Measurements from ENCODE around the gene CPSF2. TPM values are rescaled to one million over a fixed set of nuclear protein-coding genes. Genes with fewer than 3 reads are reported as not detected.
A peak's percentile ranks its signal among the peaks of the same experiment; 100 is the strongest.

Gene CPSF2
- total RNA-seq (2014; rRNA removed), result 51.5 and 57.9 TPM in 2 replicates
- Bru-seq, nascent RNA, result percentile 82 among the genes with signal in this experiment
- percentile 91 among the genes with signal in this experiment for BruChase-seq, experiment 1, labeled RNA remaining after a 6-hour chase
- BruChase-seq, experiment 2, labeled RNA remaining after a 2-hour chase, result percentile 85 among the genes with signal in this experiment
- long read RNA-seq, full-length matches to known transcripts, result 17 of 57 reads
- long read RNA-seq, partial matches to known transcripts, result 26 of 57 reads
- long read RNA-seq, other reads (novel, unspliced or antisense), result 14 of 57 reads

DNA sequence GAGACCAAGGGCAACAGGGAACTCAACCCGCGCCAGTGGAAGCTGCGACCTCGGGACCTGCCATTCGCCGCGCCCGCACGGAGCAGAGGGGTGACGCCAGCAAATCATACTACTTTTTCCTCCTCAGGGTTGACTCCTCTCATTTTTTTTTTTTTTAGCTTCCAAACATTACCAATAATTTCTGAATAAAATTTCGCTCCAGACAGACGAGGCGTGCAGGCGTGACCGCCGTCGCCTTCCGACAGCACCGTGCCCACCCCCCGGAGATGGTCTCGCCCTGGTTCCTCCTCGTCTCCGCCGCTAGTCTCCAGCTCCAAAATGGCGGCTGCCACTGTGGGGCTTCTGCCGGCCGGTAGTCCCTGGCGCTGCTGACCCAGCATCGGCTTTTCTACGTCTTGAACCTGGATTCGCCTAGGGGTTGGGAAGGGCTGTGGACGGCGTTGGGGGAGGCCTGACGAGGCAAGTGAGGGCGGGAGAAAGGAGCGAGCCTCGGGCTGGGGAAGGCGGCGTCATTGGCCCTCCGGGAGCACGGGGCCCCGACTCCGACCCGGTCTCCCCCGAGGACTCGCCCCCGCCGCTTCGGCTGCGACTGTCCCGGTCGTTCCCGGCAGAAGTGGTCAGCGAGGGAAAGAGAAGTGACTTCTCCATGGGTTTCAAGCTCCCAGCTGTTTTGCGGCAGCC lies at the start of gene CPSF2, which contains the start of gene NDUFB1:
TSS of gene CPSF2 (plus strand) at position 300 of the 681 bp plus-strand sequence. CDS start 9,016 bp downstream, outside the sequence.
TSS of gene NDUFB1 (minus strand) at position 37 of the 681 bp plus-strand sequence. CDS start 4,069 bp downstream, outside the sequence.
- Histone ChIP-seq H3K4me2 (ENCODE audit: low read length) (peak within 1 kb of the TSS; percentile 90), H3K4me3 (ENCODE audit: low read length) (peak within 1 kb of the TSS; percentile 99), H3F3A (ENCODE audit: low read length, unreplicated experiment) (no peaks in the 10 kb centered on the region), H3K27me3 (ENCODE audit: low read length) (no peaks in the 10 kb centered on the region), H3K9me3 (ENCODE audit: low read length) (no peaks in the 10 kb centered on the region), H3K4me1 (ENCODE audit: insufficient read depth, low read length) (peaks cover 14% of the 10 kb centered on the region; the same call in 1 of the 2 replicates), H3K27ac (ENCODE audit: low read length) (peak within 1 kb of the TSS; percentile 78), H3K36me3 (ENCODE audit: low read depth, low read length) (peaks cover 15% of the 10 kb centered on the region; the same call in 1 of the 2 replicates), H3K79me2 (ENCODE audit: low read length) (peaks cover 62% of the 10 kb centered on the region), H3K9me2 (replicated peaks; ENCODE audit: low read length) (no peaks in the 10 kb centered on the region), H4K20me1 (ENCODE audit: low read length) (no peaks in the 10 kb centered on the region), H2AFZ (ENCODE audit: low read length) (peak within 1 kb of the TSS; percentile 96), H3K9ac (ENCODE audit: low read length) (peak within 1 kb of the TSS; percentile 99)
- ATAC-seq, result peak; percentile 91
- ChIA-PET CTCF (interaction anchor here (1.8 kb wide), 1 partner anchor 15 kb away, joined by 18 read pairs; the partner anchor contains the start of gene ATXN3), POLR2A (ENCODE audit: unreplicated experiment) (interaction anchor here (0.6 to 1.1 kb wide), 2 partner anchors 16 to 81 kb away, joined by 3 read pairs; partner anchors contain the start of gene ATXN3)
- peak; percentile 71 for DNase-seq
- TF ChIP-seq EZH2phosphoT487 (IDR thresholded peaks at IDR 0.05; ENCODE audit: borderline replicate concordance, low read length), result no peak
- no peak for TF ChIP-seq EZH2 (IDR thresholded peaks at IDR 0.05; ENCODE audit: low read length, unreplicated experiment)
- TF ChIP-seq, protein P1, sequence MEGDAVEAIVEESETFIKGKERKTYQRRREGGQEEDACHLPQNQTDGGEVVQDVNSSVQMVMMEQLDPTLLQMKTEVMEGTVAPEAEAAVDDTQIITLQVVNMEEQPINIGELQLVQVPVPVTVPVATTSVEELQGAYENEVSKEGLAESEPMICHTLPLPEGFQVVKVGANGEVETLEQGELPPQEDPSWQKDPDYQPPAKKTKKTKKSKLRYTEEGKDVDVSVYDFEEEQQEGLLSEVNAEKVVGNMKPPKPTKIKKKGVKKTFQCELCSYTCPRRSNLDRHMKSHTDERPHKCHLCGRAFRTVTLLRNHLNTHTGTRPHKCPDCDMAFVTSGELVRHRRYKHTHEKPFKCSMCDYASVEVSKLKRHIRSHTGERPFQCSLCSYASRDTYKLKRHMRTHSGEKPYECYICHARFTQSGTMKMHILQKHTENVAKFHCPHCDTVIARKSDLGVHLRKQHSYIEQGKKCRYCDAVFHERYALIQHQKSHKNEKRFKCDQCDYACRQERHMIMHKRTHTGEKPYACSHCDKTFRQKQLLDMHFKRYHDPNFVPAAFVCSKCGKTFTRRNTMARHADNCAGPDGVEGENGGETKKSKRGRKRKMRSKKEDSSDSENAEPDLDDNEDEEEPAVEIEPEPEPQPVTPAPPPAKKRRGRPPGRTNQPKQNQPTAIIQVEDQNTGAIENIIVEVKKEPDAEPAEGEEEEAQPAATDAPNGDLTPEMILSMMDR (conservative IDR thresholded peaks at IDR 0.05; ENCODE audit: low read depth, low read length), result no peak
- intact Hi-C loops (cut with micrococcal nuclease), result loop anchor here (1.0 kb wide), 1 partner anchor 16 kb away; the partner anchor contains the start of gene ATXN3
- BruUV-seq (replicated peaks), result TSS peak; percentile 59

DNA sequence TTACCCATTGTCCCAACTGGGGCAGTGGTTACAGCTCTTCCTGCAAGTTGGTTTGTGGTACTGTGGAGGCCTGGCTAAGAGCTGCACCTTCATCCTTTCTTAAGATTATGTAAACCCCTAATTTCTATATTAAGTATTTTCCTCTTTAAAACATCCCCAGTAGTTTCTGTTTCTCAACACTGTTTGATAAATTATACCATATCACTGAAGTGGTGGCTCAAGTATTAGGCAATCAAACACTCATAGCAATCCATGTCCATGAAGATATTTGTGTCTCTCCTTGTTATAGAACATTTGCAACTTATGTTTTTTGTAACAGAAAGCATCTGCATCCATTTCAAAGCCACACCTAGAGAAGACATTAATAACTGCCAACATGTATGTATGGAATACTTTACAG lies 47.2 kb upstream of the CPSF2 start:
- ChIA-PET CTCF (no interaction called here), POLR2A (ENCODE audit: unreplicated experiment) (no interaction called here)
- H4K20me1 ChIP-seq (ENCODE audit: low read length), result no peaks in the 10 kb centered on the region
- no peaks in the 10 kb centered on the region for H3K4me1 ChIP-seq (ENCODE audit: insufficient read depth, low read length)
- DNase-seq (no peak), ATAC-seq (no peak)
- intact Hi-C loops (cut with micrococcal nuclease), result no loop called here
- H3K79me2 ChIP-seq (ENCODE audit: low read length), result no peaks in the 10 kb centered on the region
- H3K9ac ChIP-seq (ENCODE audit: low read length), result no peak overlapping the region
- H2AFZ ChIP-seq (ENCODE audit: low read length), result no peak overlapping the region
- H3K4me2 ChIP-seq (ENCODE audit: low read length), result no peak overlapping the region
- H3F3A ChIP-seq (ENCODE audit: low read length, unreplicated experiment), result no peaks in the 10 kb centered on the region
- no TSS peak for BruUV-seq (replicated peaks)
- H3K9me2 ChIP-seq (replicated peaks; ENCODE audit: low read length), result no peaks in the 10 kb centered on the region
- H3K36me3 ChIP-seq (ENCODE audit: low read depth, low read length), result peaks cover 5% of the 10 kb centered on the region; the same call in 1 of the 2 replicates
- H3K27ac ChIP-seq (ENCODE audit: low read length), result no peak overlapping the region
- no peaks in the 10 kb centered on the region for H3K9me3 ChIP-seq (ENCODE audit: low read length)
- no peak for TF ChIP-seq EZH2phosphoT487 (IDR thresholded peaks at IDR 0.05; ENCODE audit: borderline replicate concordance, low read length)
- TF ChIP-seq EZH2 (IDR thresholded peaks at IDR 0.05; ENCODE audit: low read length, unreplicated experiment), result no peak
- TF ChIP-seq, protein P1 (conservative IDR thresholded peaks at IDR 0.05; ENCODE audit: low read depth, low read length), result no peak
- H3K27me3 ChIP-seq (ENCODE audit: low read length), result no peaks in the 10 kb centered on the region
- no peak overlapping the region for H3K4me3 ChIP-seq (ENCODE audit: low read length)
